ENCODE measurements around the gene BCL10.

- TF ChIP-seq CTCF (IDR thresholded peaks at IDR 0.05) (no peak), POLR2A (IDR thresholded peaks at IDR 0.05) (no peak)
These were observed 4.2 kb upstream of the BCL10 start for GRCh38 chr1:85280636-85281035.
